ENCODE measurements around the gene TMEM156. TPM values are rescaled to one million over a fixed set of nuclear protein-coding genes. Genes with fewer than 3 reads are reported as not detected.

TMEM156 gene
- total and polyA plus RNA-seq, 2 donors (not counting 1 experiment from before 2014, with no cell fraction given), result 0.06 to 0.17 TPM

- no peak overlapping the region for H2AFZ ChIP-seq (ENCODE audit: low read length)
- no peak for DNase-seq (ENCODE audit: low read depth in 2 of 2)
- no peak overlapping the region for H3K4me2 ChIP-seq (ENCODE audit: extremely low read depth, insufficient read depth, low read length)
- H3K27me3 ChIP-seq (ENCODE audit: control insufficient read depth, insufficient read depth, low read length), result no peaks in the 10 kb centered on the region
- H3K27ac ChIP-seq (ENCODE audit: insufficient read depth, low read length), result no peak overlapping the region
- H3K9me3 ChIP-seq (ENCODE audit: control insufficient read depth, insufficient read depth, low read depth, low read length), result no peaks in the 10 kb centered on the region
- H3K4me3 ChIP-seq (replicated peaks in 1 of 4; ENCODE audit: control extremely low read depth in 1 of 4, insufficient read depth in 1 of 4, low read depth in 3 of 4, low read length in 4 of 4), result no peak overlapping the region
- H3K36me3 ChIP-seq (ENCODE audit: control insufficient read depth, insufficient read depth, low read length), result peaks cover 18% of the 10 kb centered on the region
- no peak for TF ChIP-seq EZH2 (IDR thresholded peaks at IDR 0.05; ENCODE audit: low read length, missing control alignments)
- TF ChIP-seq, protein P1, sequence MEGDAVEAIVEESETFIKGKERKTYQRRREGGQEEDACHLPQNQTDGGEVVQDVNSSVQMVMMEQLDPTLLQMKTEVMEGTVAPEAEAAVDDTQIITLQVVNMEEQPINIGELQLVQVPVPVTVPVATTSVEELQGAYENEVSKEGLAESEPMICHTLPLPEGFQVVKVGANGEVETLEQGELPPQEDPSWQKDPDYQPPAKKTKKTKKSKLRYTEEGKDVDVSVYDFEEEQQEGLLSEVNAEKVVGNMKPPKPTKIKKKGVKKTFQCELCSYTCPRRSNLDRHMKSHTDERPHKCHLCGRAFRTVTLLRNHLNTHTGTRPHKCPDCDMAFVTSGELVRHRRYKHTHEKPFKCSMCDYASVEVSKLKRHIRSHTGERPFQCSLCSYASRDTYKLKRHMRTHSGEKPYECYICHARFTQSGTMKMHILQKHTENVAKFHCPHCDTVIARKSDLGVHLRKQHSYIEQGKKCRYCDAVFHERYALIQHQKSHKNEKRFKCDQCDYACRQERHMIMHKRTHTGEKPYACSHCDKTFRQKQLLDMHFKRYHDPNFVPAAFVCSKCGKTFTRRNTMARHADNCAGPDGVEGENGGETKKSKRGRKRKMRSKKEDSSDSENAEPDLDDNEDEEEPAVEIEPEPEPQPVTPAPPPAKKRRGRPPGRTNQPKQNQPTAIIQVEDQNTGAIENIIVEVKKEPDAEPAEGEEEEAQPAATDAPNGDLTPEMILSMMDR (conservative IDR thresholded peaks at IDR 0.05 in 1 of 2, IDR thresholded peaks at IDR 0.05 in 1 of 2; ENCODE audit: low read depth in 1 of 2, low read length in 2 of 2), result no peak
- no peaks in the 10 kb centered on the region for H3K4me1 ChIP-seq (ENCODE audit: control insufficient read depth, extremely low read depth, insufficient read depth, low read length)
- H4K20me1 ChIP-seq (ENCODE audit: control insufficient read depth, extremely low read depth, insufficient read depth, low read length), result no peaks in the 10 kb centered on the region
- H3K9ac ChIP-seq (ENCODE audit: insufficient read depth, low read length), result no peak overlapping the region
- H3K79me2 ChIP-seq (ENCODE audit: control insufficient read depth, insufficient read depth, low read length), result no peaks in the 10 kb centered on the region
These were observed 103.2 kb downstream of the TMEM156 start for GRCh38 chr4:38928974-38929373.

DNA sequence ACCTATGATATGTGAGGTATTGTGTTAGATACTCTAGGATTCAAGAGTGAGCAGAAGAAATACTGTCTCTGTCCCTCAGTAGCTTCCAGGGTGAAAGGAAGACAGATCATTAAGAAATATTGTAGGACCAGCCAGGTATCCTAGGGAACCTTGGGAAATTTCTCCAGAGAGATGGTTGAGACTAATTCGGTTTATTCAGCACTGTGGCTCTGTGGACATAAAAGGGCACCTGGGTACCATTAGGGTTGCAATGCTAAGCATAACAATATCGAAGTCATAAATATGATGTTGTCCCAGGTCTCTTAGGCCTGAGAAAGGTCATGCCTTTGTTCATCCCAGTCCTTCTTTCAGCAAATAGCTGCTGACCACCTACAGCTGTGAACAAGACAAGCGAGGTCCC lies 103.6 kb downstream of the TMEM156 start:
- Histone ChIP-seq H3K27ac (ENCODE audit: insufficient read depth, low read length) (no peak overlapping the region), H3K9me3 (ENCODE audit: control insufficient read depth, insufficient read depth, low read depth, low read length) (no peaks in the 10 kb centered on the region), H4K20me1 (ENCODE audit: control insufficient read depth, extremely low read depth, insufficient read depth, low read length) (no peaks in the 10 kb centered on the region), H2AFZ (ENCODE audit: low read length) (no peak overlapping the region), H3K4me1 (ENCODE audit: control insufficient read depth, extremely low read depth, insufficient read depth, low read length) (no peaks in the 10 kb centered on the region), H3K9ac (ENCODE audit: insufficient read depth, low read length) (no peak overlapping the region), H3K27me3 (ENCODE audit: control insufficient read depth, insufficient read depth, low read length) (no peaks in the 10 kb centered on the region), H3K79me2 (ENCODE audit: control insufficient read depth, insufficient read depth, low read length) (no peaks in the 10 kb centered on the region), H3K36me3 (ENCODE audit: control insufficient read depth, insufficient read depth, low read length) (peaks cover 18% of the 10 kb centered on the region), H3K4me3 (replicated peaks in 1 of 4; ENCODE audit: control extremely low read depth in 1 of 4, insufficient read depth in 1 of 4, low read depth in 3 of 4, low read length in 4 of 4) (no peak overlapping the region), H3K4me2 (ENCODE audit: extremely low read depth, insufficient read depth, low read length) (no peak overlapping the region)
- no peak for DNase-seq (ENCODE audit: low read depth in 2 of 2)
- TF ChIP-seq, protein P1 (conservative IDR thresholded peaks at IDR 0.05 in 1 of 2, IDR thresholded peaks at IDR 0.05 in 1 of 2; ENCODE audit: low read depth in 1 of 2, low read length in 2 of 2), result no peak
- no peak for TF ChIP-seq EZH2 (IDR thresholded peaks at IDR 0.05; ENCODE audit: low read length, missing control alignments)

GRCh38 chr4:38926896-38927295 lies 105.3 kb downstream of the TMEM156 start:
- Histone ChIP-seq H3K4me1 (ENCODE audit: control insufficient read depth, extremely low read depth, insufficient read depth, low read length) (no peaks in the 10 kb centered on the region), H3K4me2 (ENCODE audit: extremely low read depth, insufficient read depth, low read length) (no peak overlapping the region), H3K9ac (ENCODE audit: insufficient read depth, low read length) (no peak overlapping the region), H3K36me3 (ENCODE audit: control insufficient read depth, insufficient read depth, low read length) (peaks cover 16% of the 10 kb centered on the region), H4K20me1 (ENCODE audit: control insufficient read depth, extremely low read depth, insufficient read depth, low read length) (no peaks in the 10 kb centered on the region), H3K27me3 (ENCODE audit: control insufficient read depth, insufficient read depth, low read length) (no peaks in the 10 kb centered on the region), H3K9me3 (ENCODE audit: control insufficient read depth, insufficient read depth, low read depth, low read length) (no peaks in the 10 kb centered on the region), H3K79me2 (ENCODE audit: control insufficient read depth, insufficient read depth, low read length) (no peaks in the 10 kb centered on the region), H2AFZ (ENCODE audit: low read length) (no peak overlapping the region), H3K4me3 (replicated peaks in 1 of 4; ENCODE audit: control extremely low read depth in 1 of 4, insufficient read depth in 1 of 4, low read depth in 3 of 4, low read length in 4 of 4) (no peak overlapping the region), H3K27ac (ENCODE audit: insufficient read depth, low read length) (no peak overlapping the region)
- no peak for TF ChIP-seq EZH2 (IDR thresholded peaks at IDR 0.05; ENCODE audit: low read length, missing control alignments)
- TF ChIP-seq, protein P1 (conservative IDR thresholded peaks at IDR 0.05 in 1 of 2, IDR thresholded peaks at IDR 0.05 in 1 of 2; ENCODE audit: low read depth in 1 of 2, low read length in 2 of 2), result no peak
- DNase-seq (ENCODE audit: low read depth in 2 of 2), result no peak

Data from fibroblast of lung (primary cell).